Daoy (cell line): Measurements from ENCODE around the gene ZBTB4. TPM values are rescaled to one million over a fixed set of nuclear protein-coding genes. Genes with fewer than 3 reads are reported as not detected.
"Not testable (repeated sequence)": the region's sequence is repeated elsewhere in the genome, so short reads cannot be mapped to it uniquely, and the experiment has no call there.

Experiments
- DNase-seq: peaks from one replicate; pipeline ENCODE4 v3.0.0-alpha.2; 2015; ENCODE audit warnings: low read depth
- total RNA-seq: library from RNA; depleted of rRNA; stranded (reverse); fragments of >200 nt; shearing (Covaris generic); gene quantifications from 2 replicates; pipeline ENCODE4 v1.2.3, GENCODE V29; 2014

ZBTB4 gene
- total RNA-seq, 1 experiment from 2014 or later: 6.1 TPM

DNA sequence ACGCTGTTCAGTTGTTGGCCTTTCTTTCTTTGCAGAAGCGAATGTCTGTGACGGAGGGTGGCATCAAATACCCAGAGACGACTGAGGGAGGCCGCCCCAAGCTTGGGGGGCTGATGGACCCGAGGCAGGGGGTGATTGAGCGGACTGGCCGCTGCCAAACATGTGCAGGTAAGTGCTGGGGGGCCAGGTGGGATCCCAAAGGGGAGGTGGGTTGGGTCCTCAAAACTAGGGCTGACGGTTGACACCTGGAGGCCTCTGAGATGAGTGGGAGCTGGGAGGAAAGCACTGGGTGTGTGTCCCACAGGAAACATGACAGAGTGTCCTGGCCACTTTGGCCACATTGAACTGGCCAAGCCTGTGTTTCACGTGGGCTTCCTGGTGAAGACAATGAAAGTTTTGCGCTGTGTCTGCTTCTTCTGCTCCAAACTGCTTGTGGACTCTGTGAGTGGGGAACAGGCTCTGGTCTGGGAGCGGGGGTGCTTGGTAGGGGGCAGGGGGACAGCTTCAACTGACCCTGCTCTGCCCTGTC is 16.5 kb upstream of the ZBTB4 start:
- DNase-seq: no peak

- DNase-seq: no peak
Measured at GRCh38 chr17:7493941-7494340, 14.5 kb upstream of the ZBTB4 start.

GRCh38 chr17:7491583-7491982 is 12.2 kb upstream of the ZBTB4 start:
- no peak for DNase-seq

GRCh38 chr17:7490144-7490543 is 10.7 kb upstream of the ZBTB4 start:
- no peak for DNase-seq

GRCh38 chr17:7486181-7486580 is 6.8 kb upstream of the ZBTB4 start:
- DNase-seq: no peak

DNA sequence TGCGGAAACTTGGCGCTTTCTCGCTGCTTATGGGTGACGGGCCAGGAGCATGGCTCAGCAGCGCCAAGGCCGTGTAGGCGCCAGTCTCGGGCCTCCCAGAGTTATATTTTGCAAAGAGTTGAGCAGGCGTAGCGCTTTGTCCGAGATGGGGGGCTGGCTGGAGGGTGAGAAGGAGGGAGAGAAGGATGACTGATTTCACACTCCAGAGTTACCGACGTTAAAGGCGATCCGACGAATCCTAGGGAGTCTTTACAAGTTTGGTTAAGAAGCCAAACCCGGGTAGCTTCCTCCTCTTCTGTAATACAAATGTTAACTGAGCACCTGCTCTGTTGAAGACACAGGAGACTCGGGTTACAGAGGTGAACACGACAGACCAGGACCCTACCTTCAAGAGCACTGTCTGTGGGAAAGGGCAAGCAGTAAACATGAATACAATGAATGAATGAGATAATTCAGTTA is 5.5 kb upstream of the ZBTB4 start:
- no peak for DNase-seq

- peak; percentile 98 for DNase-seq
Measured at GRCh38 chr17:7484067-7484918, 4.9 kb upstream of the ZBTB4 start, which contains the start of gene POLR2A. Gene POLR2A (plus strand): TSS chr17:7484366.

DNA sequence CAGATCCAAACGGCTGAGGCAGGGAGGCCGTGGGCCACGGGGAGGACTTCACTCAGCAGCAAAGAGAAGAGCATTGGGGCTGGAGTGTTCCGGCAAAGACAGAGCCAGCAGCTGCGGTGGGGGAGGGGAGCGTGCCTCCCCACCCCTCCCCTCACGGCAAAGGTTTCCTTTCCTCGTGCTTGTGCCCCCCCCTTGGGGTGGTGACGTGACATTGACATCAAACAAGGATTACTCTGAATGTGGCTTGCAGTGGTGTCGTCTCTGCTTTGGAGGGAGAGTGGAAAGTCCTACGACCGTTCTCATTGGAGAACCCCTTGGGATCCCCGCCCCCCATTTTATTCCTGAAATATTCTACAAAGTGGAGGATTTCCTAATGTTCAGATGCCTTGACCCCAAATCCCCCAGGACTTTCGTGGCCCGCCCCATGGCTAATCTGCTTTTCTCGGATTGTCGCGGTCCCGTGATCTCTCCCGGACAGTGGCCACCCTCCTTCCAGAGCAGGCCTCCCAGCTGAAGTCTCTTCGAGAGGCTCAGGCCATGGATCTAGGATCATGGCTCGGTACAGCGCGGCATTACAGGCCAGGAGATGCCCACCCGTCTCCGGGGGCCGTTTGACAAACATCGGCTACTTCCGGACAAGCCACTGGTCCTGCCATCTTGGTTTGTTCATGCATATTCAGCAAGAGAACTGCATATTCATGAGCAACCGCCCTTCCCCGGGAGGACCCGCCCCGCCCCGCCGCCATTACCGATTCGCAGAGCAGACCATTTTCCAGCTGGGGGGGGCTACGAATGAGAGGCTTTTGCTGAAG is 4.0 kb upstream of the ZBTB4 start:
- DNase-seq: peak; percentile 94

GRCh38 chr17:7482742-7483088 is 3.3 kb upstream of the ZBTB4 start:
- not testable (repeated sequence) for DNase-seq

GRCh38 chr17:7481842-7482741 is 2.7 kb upstream of the ZBTB4 start:
- DNase-seq: not testable (repeated sequence)

DNA sequence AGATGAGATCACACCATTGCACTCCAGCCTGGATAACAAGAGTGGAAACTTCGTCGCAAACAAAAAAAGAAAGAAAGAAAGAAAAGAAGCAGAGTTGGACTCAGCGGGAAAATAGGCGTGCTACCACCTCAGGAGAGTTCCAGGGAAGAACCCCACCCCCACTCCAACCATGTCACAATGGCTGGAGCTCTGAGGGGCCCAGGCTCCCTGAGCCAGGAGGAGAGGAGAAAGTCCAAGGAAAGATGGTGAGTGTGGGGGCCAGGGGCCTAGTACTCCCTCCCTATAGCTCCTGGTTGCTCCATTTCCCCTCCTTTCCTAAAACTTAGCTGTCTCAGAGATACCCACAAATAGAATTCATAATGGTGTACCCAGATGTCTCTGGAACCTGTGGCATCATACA is 1.8 kb upstream of the ZBTB4 start, which contains the start of gene SLC35G6:
TSS of gene SLC35G6 (plus strand) at position 172 of the 400 bp plus-strand sequence. CDS start at position 243, 71 bp downstream.
- DNase-seq: not testable (repeated sequence)

GRCh38 chr17:7480089-7480384 is 606 bp upstream of the ZBTB4 start:
- DNase-seq: no peak

DNA sequence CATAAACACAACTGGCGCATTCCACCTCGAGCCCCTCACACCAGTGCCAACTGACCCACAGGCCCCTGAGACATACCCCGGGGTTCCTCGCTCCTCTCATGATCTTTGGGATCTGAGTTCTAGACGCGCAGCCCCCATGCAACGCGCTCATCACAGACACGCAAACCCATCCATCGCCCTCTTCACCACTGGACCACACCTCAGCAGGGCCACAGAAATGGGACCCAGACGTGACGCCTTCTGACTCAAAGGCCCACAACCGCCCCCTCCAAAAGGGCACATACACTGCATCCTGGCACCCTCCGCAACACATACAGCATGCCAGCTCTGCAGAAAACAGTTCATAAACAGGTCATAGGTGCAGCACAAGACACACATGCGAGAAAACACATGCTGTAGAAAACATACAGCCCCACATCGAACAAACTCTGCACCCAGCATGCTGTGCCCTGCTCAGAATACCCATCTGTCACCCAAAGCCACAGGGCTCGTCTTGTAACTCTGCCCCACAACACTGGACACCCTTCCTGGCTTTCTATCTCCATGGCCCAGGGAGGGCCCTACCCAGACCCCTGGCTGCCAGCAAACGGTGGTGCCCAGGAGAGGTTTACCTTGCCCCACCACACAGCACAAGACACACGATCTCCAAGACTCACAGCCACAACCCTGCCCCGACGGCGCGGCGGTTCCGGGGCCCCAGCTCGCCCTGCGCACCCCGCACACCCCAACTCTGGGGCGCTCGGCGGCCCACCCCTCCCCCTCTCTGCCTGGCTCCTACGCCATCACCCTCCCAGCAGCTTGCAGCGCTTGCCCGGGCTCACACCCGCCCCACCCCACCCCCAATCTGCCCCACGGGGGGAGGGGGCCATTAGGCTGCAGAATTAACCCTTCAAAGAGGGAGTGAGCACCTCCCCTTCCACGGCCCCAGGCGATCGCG is 887 bp downstream of the ZBTB4 start:
- DNase-seq: no peak

DNA sequence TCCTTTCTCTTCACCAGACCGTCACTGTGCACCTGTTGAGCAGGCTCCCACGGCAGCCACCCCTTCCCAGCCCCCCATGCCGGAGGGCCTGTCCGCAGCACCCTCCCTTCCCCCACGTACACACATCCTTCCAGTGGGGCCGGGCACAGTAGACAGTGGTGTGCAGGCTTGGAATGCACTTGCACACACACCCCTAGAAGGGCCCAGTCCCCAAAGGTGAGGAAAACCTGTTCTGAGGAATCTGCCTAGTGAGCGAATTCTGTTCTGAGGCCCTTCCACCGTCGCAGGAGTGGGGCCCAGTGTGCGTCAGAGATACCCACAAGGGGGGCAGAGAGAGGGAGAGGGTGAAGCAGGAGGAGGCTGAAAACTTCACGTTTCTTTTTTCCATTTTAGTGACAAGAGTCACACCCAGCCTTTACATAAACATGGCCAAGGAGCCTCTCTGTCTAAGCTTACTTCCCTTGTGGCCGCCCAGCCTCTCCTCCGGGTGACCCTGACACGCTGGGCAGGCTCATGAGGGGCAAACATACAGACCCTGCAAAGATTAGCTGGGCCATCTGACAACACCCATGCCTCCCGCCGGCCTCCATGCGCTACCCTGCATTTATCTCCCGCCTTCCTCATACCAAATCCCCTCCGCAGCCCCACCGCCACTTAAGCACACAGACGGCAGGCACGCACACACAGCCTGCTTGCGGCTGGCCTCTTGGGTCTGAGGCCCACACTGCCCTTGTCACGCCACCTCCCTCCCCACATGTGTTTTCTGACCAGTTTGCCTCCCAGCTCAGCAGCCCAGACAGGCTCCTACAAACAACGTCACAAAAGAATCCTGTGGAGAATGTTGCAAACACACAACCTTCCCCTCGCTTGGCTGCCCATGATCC is 1.8 kb downstream of the ZBTB4 start:
- no peak for DNase-seq

DNA sequence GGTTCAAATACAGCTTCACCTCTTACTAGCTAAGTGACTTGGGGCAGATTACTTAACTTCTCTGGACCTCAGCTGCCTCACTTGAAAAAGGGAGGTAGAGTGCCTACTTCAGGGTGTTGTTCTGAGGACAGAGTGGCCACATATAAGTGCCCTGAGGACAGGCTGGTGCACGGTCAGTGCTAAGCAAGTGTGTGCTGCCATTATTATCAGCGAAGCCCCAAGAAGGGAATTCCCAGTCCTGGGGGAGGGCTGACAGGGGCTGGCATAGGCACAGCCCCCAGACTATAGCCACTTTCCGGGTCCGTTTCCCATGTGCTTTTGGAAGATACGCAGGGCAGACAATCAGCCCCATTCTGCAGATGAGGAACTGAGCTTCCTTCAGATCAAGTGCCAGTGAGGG is 2.5 kb downstream of the ZBTB4 start:
- DNase-seq: no peak

DNA sequence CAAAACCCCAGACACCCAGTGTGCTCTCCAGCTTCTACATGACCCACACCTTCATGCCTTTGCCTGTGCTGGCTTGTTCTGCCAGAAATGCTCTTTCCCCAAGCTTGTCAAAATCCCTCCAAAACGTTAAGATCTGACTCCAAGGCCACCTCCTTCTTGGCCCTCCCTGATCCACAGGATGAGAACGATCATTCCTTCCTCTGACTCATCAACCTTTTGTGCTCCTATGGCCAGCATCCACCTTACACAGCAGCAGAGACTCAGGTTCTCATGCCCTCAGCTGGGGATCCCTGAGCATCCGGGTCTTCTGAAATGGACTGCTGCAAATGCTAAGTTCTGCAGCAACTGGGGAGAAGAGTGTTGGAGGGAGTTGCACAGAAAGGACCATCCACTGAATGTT is 2.9 kb downstream of the ZBTB4 start:
- peak; percentile 61 for DNase-seq

DNA sequence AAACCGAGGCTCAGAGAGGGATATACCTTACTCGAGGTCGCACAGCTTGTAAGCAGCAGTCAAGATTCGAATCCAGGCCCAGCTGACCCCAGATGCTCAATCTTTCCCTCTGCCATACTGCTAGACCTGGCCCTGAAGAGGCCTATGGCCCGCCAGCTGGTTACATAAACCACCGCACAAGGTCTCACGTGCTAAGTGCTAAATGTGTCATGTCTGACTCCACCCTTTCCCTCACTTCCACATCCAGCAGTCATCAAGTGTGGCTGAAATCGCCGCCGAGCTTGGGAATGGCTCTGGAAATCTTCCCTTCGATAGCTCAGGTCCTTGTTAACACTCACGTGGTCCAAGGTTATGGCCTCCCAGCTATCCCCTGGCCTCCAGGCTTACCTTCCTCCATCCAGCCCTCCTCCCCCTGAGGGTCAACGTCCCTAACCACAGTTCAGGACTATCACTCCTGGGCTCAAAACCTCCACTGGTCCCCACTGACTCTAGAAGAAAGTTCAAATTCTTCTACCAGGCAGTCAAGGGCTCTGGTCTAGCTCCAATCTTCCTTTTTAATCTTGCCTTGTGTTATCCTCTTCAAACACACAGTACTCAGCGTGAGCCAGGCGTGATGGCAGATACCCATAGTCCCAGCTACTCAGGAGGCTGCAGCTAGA is 3.5 kb downstream of the ZBTB4 start:
- DNase-seq: no peak

DNA sequence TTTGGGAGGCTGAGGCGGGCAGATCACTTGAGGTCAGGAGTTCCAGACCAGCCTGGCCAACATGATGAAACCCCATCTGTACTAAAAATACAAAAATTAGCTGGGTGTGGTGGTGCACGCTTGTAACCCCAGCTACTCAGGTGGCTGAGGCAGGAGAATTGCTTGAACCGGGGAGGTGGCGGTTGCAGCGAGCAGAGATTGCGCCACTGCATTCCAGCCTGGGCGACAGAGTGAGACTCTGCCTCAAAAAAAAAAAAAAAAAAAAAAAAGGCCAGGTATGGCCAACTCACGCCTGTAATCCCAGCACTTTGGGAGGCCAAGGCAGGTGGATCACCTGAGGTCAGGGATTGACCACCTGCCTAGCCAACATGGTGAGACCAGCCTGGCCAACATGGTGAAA is 4.7 kb downstream of the ZBTB4 start:
- not testable (repeated sequence) for DNase-seq

DNA sequence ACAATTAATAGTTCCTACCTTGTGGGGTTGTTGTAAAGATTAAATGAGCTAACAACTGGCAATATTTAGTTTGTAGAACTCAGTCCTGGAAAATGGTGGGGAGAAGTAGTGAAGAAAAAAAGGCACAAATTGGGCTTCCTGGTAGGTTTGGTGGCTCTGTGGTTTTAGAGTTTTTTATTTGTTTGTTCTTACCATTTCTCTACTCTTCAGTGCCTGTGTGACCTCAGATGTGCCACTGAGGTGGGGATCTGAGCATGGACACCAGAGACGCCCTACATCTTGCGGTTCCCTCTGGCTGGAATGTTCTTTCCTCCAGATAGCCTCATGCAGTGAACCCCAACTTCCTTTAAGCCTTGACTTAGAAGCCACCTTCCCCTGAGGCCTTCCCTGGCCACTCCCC is 7.7 kb downstream of the ZBTB4 start:
- no peak for DNase-seq
